Fibroblast of lung (primary cell): ENCODE measurements around the gene UVRAG. TPM values are rescaled to one million over a fixed set of nuclear protein-coding genes. Genes with fewer than 3 reads are reported as not detected.

Source experiments
- DNase-seq, 2 donors: peaks; one replicate each; pipeline versions ENCODE4 v3.0.0 to v3.0.0-alpha.2; 2010; ENCODE audit warnings: low read depth in 2 of 2
- H2AFZ ChIP-seq: 2 replicates; pipeline ENCODE4 v1.5.1; 2012; ENCODE audit warnings: low read length, control low read depth, inconsistent platforms
- H3K27ac ChIP-seq: 2 replicates; pipeline ENCODE4 v1.5.1; 2011; ENCODE audit warnings: low read length, control low read depth; ENCODE audit not compliant: insufficient read depth
- H3K27me3 ChIP-seq: 2 replicates; pipeline ENCODE4 v1.5.1; 2011; ENCODE audit warnings: mild to moderate bottlenecking, low read length; ENCODE audit not compliant: control insufficient read depth, insufficient read depth
- H3K36me3 ChIP-seq: 2 replicates; pipeline ENCODE4 v1.5.1; 2011; ENCODE audit warnings: low read length; ENCODE audit not compliant: control insufficient read depth, insufficient read depth
- H3K4me1 ChIP-seq: 2 replicates; pipeline ENCODE4 v1.5.1; 2011; ENCODE audit warnings: low read length; ENCODE audit not compliant: control insufficient read depth, insufficient read depth; ENCODE audit errors: extremely low read depth
- H3K4me2 ChIP-seq: 2 replicates; pipeline ENCODE4 v1.5.1; 2011; ENCODE audit warnings: low read length, control low read depth; ENCODE audit not compliant: insufficient read depth; ENCODE audit errors: extremely low read depth
- H3K4me3 ChIP-seq, 4 experiments: fragments of 200-600 bp in 1 of 4; sonication (generic) in 1 of 4; replicated peaks in 1 of 4; 2 replicates each; pipeline ENCODE4 v1.5.1; 2011 to 2016; ENCODE audit warnings: low read length in 4 of 4, low read depth in 3 of 4, mild to moderate bottlenecking in 3 of 4, control low read depth in 2 of 4, inconsistent platforms in 1 of 4, mixed read lengths in 1 of 4; ENCODE audit not compliant: insufficient read depth in 1 of 4; ENCODE audit errors: control extremely low read depth in 1 of 4
- H3K79me2 ChIP-seq: 2 replicates; pipeline ENCODE4 v1.5.1; 2012; ENCODE audit warnings: mild to moderate bottlenecking, low read length, inconsistent platforms; ENCODE audit not compliant: control insufficient read depth, insufficient read depth
- H3K9ac ChIP-seq: 2 replicates; pipeline ENCODE4 v1.5.1; 2011; ENCODE audit warnings: mild to moderate bottlenecking, low read length, control low read depth; ENCODE audit not compliant: insufficient read depth
- H3K9me3 ChIP-seq: 2 replicates; pipeline ENCODE4 v1.5.1; 2012; ENCODE audit warnings: low read depth, low read length; ENCODE audit not compliant: control insufficient read depth, insufficient read depth
- H4K20me1 ChIP-seq: 2 replicates; pipeline ENCODE4 v1.5.1; 2011; ENCODE audit warnings: low read length; ENCODE audit not compliant: control insufficient read depth, insufficient read depth; ENCODE audit errors: extremely low read depth
- EZH2 ChIP-seq: IDR thresholded peaks from 2 replicates; pipeline ENCODE4 v1.5.1; 2012; ENCODE audit warnings: low read length, control low read depth, mild to moderate bottlenecking; ENCODE audit errors: missing control alignments
- polyA plus RNA-seq, 2 donors: library from polyadenylated mRNA; depleted of rRNA in 1 of 2; stranded (reverse) in 1 of 2; unstranded in 1 of 2; fragments of >200 nt; gene quantifications; 2 replicates each; pipeline ENCODE4 v1.2.1, GENCODE V29; 2011 to 2012; ENCODE audit warnings: missing spikeins in 1 of 2
- total RNA-seq: library from RNA; depleted of rRNA; stranded (reverse); fragments of >200 nt; gene quantifications from 2 replicates; pipeline ENCODE4 v1.2.1, GENCODE V29; 2014
- TF ChIP-seq, protein P1 (sequence below), 2 donors: IDR thresholded peaks in 1 of 2; conservative IDR thresholded peaks in 1 of 2; 1 replicate in 1 of 2; 2 replicates in 1 of 2; pipeline ENCODE4 v1.5.1; 2011 to 2012; ENCODE audit warnings: low read length in 2 of 2, control low read depth in 1 of 2, inconsistent platforms in 1 of 2, low read depth in 1 of 2, mild to moderate bottlenecking in 1 of 2

The UVRAG gene
- total and polyA plus RNA-seq, 2 donors (not counting 1 experiment from before 2014, with no cell fraction given): 15.8 to 22.1 TPM

DNA sequence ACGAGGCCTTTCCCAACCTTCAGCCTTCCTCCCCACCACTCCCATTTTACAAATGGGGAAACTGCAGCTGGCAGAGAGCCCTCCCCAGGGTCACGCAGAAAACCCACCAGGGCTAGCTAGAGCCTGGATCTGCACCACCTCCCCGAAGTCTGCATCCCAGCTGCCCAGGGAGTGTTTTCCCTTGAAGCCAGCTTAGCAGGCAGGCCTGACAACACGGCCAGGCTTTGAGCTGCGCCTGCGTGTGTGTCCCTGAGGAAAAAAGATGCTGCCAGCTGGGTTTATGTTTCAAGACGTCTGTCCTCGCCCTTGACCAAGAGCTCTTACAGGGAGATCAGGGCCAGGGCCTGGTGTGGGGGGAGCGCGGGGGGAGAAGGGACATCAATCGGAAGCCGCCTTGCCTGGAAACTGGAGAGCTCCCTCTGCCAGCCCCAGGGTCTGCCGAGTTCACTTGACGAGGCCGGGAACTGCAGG, 371.0 kb downstream of the UVRAG start:
- Histone ChIP-seq H4K20me1 (no peaks in the 10 kb centered on the region), H3K9ac (no peak overlapping the region), H3K4me1 (peaks cover 2% of the 10 kb centered on the region), H3K9me3 (no peaks in the 10 kb centered on the region), H2AFZ (peak overlapping the region; percentile 78), H3K27ac (no peak overlapping the region), H3K4me2 (peak overlapping the region; percentile 13), H3K27me3 (peaks cover 3% of the 10 kb centered on the region), H3K4me3 (no peak overlapping the region), H3K36me3 (no peaks in the 10 kb centered on the region), H3K79me2 (no peaks in the 10 kb centered on the region)
- DNase-seq: peak in 1 of 2 donors; percentile 63
- TF ChIP-seq, protein P1, sequence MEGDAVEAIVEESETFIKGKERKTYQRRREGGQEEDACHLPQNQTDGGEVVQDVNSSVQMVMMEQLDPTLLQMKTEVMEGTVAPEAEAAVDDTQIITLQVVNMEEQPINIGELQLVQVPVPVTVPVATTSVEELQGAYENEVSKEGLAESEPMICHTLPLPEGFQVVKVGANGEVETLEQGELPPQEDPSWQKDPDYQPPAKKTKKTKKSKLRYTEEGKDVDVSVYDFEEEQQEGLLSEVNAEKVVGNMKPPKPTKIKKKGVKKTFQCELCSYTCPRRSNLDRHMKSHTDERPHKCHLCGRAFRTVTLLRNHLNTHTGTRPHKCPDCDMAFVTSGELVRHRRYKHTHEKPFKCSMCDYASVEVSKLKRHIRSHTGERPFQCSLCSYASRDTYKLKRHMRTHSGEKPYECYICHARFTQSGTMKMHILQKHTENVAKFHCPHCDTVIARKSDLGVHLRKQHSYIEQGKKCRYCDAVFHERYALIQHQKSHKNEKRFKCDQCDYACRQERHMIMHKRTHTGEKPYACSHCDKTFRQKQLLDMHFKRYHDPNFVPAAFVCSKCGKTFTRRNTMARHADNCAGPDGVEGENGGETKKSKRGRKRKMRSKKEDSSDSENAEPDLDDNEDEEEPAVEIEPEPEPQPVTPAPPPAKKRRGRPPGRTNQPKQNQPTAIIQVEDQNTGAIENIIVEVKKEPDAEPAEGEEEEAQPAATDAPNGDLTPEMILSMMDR (conservative IDR thresholded peaks at IDR 0.05 in 1 of 2, IDR thresholded peaks at IDR 0.05 in 1 of 2; ENCODE audit: low read depth in 1 of 2, low read length in 2 of 2): no peak
- no peak for TF ChIP-seq EZH2

DNA sequence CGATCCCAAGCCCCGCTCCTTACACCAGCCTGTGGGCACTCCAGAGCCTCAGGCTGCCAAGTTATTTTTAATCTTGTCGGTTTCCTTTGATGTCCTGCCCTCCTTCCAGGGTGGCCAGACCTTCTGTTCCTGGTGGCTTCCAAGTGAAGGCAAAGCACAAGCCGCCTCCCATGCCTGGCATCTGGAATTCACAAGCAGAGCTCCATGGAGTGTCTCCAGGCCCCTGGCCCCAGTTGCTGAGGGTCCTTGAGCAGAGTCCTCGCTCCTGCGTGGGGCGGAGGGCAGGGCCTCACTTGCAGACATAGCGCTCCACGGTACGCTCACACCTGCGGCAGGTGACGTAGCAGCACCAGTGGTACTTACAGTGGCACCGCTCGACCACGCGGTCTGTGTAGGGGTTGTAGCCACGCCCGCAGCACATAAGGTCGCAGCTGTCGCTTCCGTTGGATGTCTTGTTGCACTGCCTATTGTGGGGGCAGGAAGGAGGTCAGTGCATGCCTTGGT, 371.8 kb downstream of the UVRAG start:
- Histone ChIP-seq H3K4me3 (no peak overlapping the region), H3K27ac (no peak overlapping the region), H3K27me3 (peaks cover 4% of the 10 kb centered on the region), H3K79me2 (no peaks in the 10 kb centered on the region), H2AFZ (no peak overlapping the region), H3K4me2 (no peak overlapping the region), H3K4me1 (peaks cover 2% of the 10 kb centered on the region), H3K9ac (no peak overlapping the region), H3K36me3 (no peaks in the 10 kb centered on the region), H4K20me1 (no peaks in the 10 kb centered on the region), H3K9me3 (no peaks in the 10 kb centered on the region)
- no peak for TF ChIP-seq EZH2
- TF ChIP-seq, protein P1 (conservative IDR thresholded peaks at IDR 0.05 in 1 of 2, IDR thresholded peaks at IDR 0.05 in 1 of 2; ENCODE audit: low read depth in 1 of 2, low read length in 2 of 2): no peak
- DNase-seq: no peak

DNA sequence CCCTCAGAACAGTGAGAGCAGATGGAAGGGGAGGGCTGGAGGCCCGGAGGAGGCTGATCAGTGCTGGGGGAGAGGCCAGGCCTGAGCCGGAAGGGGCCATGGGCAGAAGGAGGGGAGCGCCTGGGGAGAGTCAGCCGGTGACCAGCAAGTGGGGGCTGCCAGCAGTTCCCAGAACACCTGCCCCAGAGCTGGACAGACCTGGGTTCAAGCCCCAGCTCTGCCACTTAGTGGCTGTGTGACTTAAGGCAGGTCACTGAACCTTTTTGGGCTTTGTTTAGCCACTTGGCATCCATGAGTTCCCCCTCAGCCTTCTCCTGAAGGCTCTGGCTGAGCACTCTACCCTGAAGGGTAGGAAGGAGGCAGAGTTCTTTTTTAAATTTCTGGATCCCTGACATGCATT, 373.9 kb downstream of the UVRAG start:
- H3K79me2 ChIP-seq: no peaks in the 10 kb centered on the region
- peaks cover 2% of the 10 kb centered on the region for H3K4me1 ChIP-seq
- H3K9ac ChIP-seq: no peak overlapping the region
- H3K27ac ChIP-seq: no peak overlapping the region
- no peak overlapping the region for H3K4me2 ChIP-seq
- no peaks in the 10 kb centered on the region for H4K20me1 ChIP-seq
- H3K4me3 ChIP-seq: no peak overlapping the region
- DNase-seq: no peak
- H3K36me3 ChIP-seq: no peaks in the 10 kb centered on the region
- no peak overlapping the region for H2AFZ ChIP-seq
- H3K27me3 ChIP-seq: peaks cover 5% of the 10 kb centered on the region
- TF ChIP-seq EZH2: no peak
- TF ChIP-seq, protein P1 (conservative IDR thresholded peaks at IDR 0.05 in 1 of 2, IDR thresholded peaks at IDR 0.05 in 1 of 2; ENCODE audit: low read depth in 1 of 2, low read length in 2 of 2): no peak
- no peaks in the 10 kb centered on the region for H3K9me3 ChIP-seq
